Upper lobe of left lung (tissue), 4 donors: Measurements from ENCODE around the gene FBN3.

Source experiments
- POLR2AphosphoS5 ChIP-seq, 2 donors: sonication (generic); formaldehyde crosslinking; IDR thresholded peaks; one replicate each; pipeline ENCODE4 v1.5.1; 2017; ENCODE audit warnings: antibody characterized with exemption in 2 of 2
- TF ChIP-seq, protein P1 (sequence below), 6 experiments: fragments of 450-650 bp in 4 of 6; fragments of 200-600 bp in 2 of 6; sonication (generic) in 2 of 6; IDR thresholded peaks; one replicate each; pipeline ENCODE4 v1.5.1; 2016 to 2019; ENCODE audit warnings: antibody characterized with exemption in 6 of 6

DNA sequence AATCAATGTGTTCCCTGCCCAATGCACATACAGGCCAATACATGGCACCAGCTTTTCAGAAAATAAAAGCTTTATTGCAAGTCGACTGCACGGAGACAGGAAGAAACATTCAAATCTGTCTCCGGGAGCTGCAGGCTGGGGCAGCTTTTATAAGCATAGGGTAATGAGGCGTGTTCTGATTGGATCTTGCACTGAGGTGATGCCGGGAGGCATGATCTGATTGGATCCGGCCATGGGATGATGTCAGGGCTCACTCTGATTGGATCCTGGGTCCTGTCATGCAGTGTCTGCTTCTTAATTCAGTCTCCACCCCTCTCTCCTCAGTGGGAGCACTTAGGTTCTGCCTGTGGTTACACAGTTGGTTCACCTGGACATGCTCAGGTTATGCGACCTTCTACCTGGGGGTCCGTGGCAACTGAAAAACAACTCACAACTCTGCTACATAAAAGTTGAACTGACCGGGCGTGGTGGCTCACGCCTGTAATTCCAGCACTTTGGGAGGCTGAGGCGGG, 11.8 kb upstream of the FBN3 start:
- TF ChIP-seq POLR2AphosphoS5 (IDR thresholded peaks at IDR 0.05), result no peak
- TF ChIP-seq, protein P1, sequence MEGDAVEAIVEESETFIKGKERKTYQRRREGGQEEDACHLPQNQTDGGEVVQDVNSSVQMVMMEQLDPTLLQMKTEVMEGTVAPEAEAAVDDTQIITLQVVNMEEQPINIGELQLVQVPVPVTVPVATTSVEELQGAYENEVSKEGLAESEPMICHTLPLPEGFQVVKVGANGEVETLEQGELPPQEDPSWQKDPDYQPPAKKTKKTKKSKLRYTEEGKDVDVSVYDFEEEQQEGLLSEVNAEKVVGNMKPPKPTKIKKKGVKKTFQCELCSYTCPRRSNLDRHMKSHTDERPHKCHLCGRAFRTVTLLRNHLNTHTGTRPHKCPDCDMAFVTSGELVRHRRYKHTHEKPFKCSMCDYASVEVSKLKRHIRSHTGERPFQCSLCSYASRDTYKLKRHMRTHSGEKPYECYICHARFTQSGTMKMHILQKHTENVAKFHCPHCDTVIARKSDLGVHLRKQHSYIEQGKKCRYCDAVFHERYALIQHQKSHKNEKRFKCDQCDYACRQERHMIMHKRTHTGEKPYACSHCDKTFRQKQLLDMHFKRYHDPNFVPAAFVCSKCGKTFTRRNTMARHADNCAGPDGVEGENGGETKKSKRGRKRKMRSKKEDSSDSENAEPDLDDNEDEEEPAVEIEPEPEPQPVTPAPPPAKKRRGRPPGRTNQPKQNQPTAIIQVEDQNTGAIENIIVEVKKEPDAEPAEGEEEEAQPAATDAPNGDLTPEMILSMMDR (IDR thresholded peaks at IDR 0.05), result no peak
